Glutamatergic neuron (in vitro differentiated cells): ENCODE data around the gene CBFB. TPM values are rescaled to one million over a fixed set of nuclear protein-coding genes. Genes with fewer than 3 reads are reported as not detected.
A peak's percentile ranks its signal among the peaks of the same experiment; 100 is the strongest.

Source experiments
- DNase-seq: peaks from one replicate; pipeline ENCODE4 v3.0.0; 2022
- H3K27ac Mint-ChIP-seq: one replicate; pipeline ENCODE4 v1.8.0; 2020; ENCODE audit warnings: mild to moderate bottlenecking, mixed read lengths, inconsistent platforms; ENCODE audit not compliant: unreplicated experiment
- H3K27me3 Mint-ChIP-seq: one replicate; pipeline ENCODE4 v1.8.0; 2020; ENCODE audit warnings: mild to moderate bottlenecking, moderate library complexity, mixed read lengths, inconsistent platforms; ENCODE audit not compliant: unreplicated experiment
- H3K36me3 Mint-ChIP-seq: one replicate; pipeline ENCODE4 v1.8.0; 2020; ENCODE audit warnings: mild to moderate bottlenecking, mixed read lengths, inconsistent platforms; ENCODE audit not compliant: unreplicated experiment
- H3K4me1 Mint-ChIP-seq: one replicate; pipeline ENCODE4 v1.8.0; 2020; ENCODE audit warnings: mild to moderate bottlenecking, low read depth, mixed read lengths, inconsistent platforms; ENCODE audit not compliant: unreplicated experiment
- H3K4me3 Mint-ChIP-seq: one replicate; pipeline ENCODE4 v1.8.0; 2020; ENCODE audit warnings: mild to moderate bottlenecking, mixed read lengths, inconsistent platforms; ENCODE audit not compliant: unreplicated experiment
- H3K9me3 Mint-ChIP-seq: one replicate; pipeline ENCODE4 v1.8.0; 2020; ENCODE audit warnings: mild to moderate bottlenecking, moderate library complexity, mixed read lengths, inconsistent platforms; ENCODE audit not compliant: unreplicated experiment
- CTCF ChIP-seq: fragments of 200-600 bp; sonication (generic); IDR thresholded peaks from one replicate; pipeline ENCODE4 v1.5.0; 2021; ENCODE audit not compliant: partially characterized antibody, unreplicated experiment
- total RNA-seq: library from RNA; stranded (reverse); fragmentation: NEBNext Ultra II Directional; extraction: Animal tissue kit (Norgen Biotek cat#: 25700); gene quantifications from one replicate; pipeline ENCODE4 v1.2.1, GENCODE V29; 2021; ENCODE audit not compliant: unreplicated experiment

CBFB gene
- total RNA-seq, 1 donor from 2014 or later: 168 TPM

GRCh38 chr16:67101311-67102082, 72.5 kb downstream of the CBFB start:
- H3K27ac Mint-ChIP-seq: no peak overlapping the region
- DNase-seq: no peak

GRCh38 chr16:67104061-67104460, 75.1 kb downstream of the CBFB start:
- peak; percentile 54 for DNase-seq
- Mint-ChIP-seq H3K36me3 (no peaks in the 10 kb centered on the region), H3K4me1 (peaks cover 5% of the 10 kb centered on the region), H3K4me3 (no peak overlapping the region), H3K9me3 (peaks cover 8% of the 10 kb centered on the region), H3K27me3 (peaks cover 9% of the 10 kb centered on the region), H3K27ac (no peak overlapping the region)
- peak; percentile 26 for TF ChIP-seq CTCF

More at GRCh38 chr16:67101311-67102082, 72.5 kb downstream of the CBFB start:
- H3K4me3 Mint-ChIP-seq: no peak overlapping the region
- peaks cover 10% of the 10 kb centered on the region for H3K27me3 Mint-ChIP-seq
- H3K9me3 Mint-ChIP-seq: peaks cover 4% of the 10 kb centered on the region
- no peak for TF ChIP-seq CTCF
- peaks cover 5% of the 10 kb centered on the region for H3K4me1 Mint-ChIP-seq
- no peaks in the 10 kb centered on the region for H3K36me3 Mint-ChIP-seq

DNA sequence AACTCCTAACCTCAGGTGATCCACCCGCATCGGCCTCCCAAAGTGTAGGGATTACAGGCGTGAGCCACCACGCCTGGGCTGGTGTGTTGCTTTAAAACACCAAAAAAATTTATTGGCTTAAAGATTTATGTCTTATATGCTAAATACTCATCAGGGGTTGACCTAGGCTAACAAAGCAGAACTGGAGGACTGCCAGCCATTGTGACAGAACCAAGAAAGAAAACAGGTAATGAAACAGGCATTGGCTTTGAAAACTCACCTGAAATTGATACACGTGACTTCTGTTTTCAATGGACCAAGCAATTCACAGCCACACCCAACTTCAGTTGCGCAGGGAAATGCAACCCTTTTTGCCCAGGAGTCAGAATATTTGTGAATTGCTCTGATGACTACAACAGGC, 75.9 kb downstream of the CBFB start:
- H3K4me3 Mint-ChIP-seq: no peak overlapping the region
- peaks cover 5% of the 10 kb centered on the region for H3K4me1 Mint-ChIP-seq
- no peak for TF ChIP-seq CTCF
- no peak for DNase-seq
- peaks cover 9% of the 10 kb centered on the region for H3K27me3 Mint-ChIP-seq
- H3K36me3 Mint-ChIP-seq: no peaks in the 10 kb centered on the region
- peaks cover 8% of the 10 kb centered on the region for H3K9me3 Mint-ChIP-seq
- H3K27ac Mint-ChIP-seq: no peak overlapping the region

DNA sequence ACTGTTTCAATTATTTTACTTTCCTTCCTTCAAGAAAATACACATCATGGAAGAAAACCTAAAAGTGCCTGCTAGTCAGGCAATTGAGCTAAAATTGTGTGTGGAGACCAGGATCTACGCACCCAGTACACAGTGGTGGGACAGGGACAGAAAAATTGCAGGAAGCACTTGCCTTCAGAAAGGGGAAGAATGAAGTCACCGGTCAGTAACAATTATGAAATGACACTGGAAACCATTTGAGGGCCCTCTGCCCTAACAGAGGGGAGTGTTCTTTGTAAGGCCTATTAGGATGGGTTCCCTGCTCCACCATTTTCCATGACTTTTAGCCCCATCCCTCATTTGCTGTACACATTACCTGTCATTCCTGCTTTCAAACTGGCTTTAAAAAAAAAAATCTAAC, 76.3 kb downstream of the CBFB start:
- Mint-ChIP-seq H3K27me3 (peaks cover 11% of the 10 kb centered on the region), H3K27ac (no peak overlapping the region), H3K9me3 (peaks cover 8% of the 10 kb centered on the region), H3K4me1 (peaks cover 5% of the 10 kb centered on the region), H3K36me3 (no peaks in the 10 kb centered on the region), H3K4me3 (no peak overlapping the region)
- no peak for DNase-seq
- no peak for TF ChIP-seq CTCF

DNA sequence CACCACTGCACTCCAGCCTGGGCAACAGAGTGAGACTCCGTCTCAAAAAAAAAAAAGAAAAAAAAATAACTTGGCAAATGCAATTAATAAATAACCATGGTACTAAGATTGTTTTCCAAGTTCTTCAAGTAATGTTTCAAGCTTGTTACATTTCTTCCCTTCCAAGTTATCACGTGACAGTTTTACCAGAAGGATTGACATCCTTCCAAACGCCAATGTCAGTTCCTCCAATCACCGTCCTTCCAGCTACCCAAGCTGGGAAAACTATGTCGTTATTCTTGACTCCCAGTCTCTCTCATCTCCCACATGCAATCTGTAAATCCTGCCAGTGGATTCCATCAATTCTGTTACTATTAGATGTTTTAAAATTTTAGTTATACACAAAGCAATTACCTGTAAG, 76.9 kb downstream of the CBFB start:
- no peak for TF ChIP-seq CTCF
- H3K4me1 Mint-ChIP-seq: peaks cover 5% of the 10 kb centered on the region
- no peak for DNase-seq
- H3K27ac Mint-ChIP-seq: no peak overlapping the region
- H3K27me3 Mint-ChIP-seq: peaks cover 14% of the 10 kb centered on the region
- H3K9me3 Mint-ChIP-seq: peaks cover 8% of the 10 kb centered on the region
- no peaks in the 10 kb centered on the region for H3K36me3 Mint-ChIP-seq
- no peak overlapping the region for H3K4me3 Mint-ChIP-seq
